ENCODE results near the gene TUBA1A.
"Not testable (repeated sequence)": the region's sequence is repeated elsewhere in the genome, so short reads cannot be mapped to it uniquely, and the experiment has no call there.

Gene TUBA1A

GRCh38 chr12:49188916-49189367, at the start of gene TUBA1A:
TSS of gene TUBA1A (minus strand) at chr12:49189080. CDS start at chr12:49188979, 101 bp downstream.
- DNase-seq (ENCODE audit: low spot score): peak; percentile 19

GRCh38 chr12:49236423-49236822, 47.5 kb upstream of the TUBA1A start:
- no peak for DNase-seq (ENCODE audit: low spot score)

DNA sequence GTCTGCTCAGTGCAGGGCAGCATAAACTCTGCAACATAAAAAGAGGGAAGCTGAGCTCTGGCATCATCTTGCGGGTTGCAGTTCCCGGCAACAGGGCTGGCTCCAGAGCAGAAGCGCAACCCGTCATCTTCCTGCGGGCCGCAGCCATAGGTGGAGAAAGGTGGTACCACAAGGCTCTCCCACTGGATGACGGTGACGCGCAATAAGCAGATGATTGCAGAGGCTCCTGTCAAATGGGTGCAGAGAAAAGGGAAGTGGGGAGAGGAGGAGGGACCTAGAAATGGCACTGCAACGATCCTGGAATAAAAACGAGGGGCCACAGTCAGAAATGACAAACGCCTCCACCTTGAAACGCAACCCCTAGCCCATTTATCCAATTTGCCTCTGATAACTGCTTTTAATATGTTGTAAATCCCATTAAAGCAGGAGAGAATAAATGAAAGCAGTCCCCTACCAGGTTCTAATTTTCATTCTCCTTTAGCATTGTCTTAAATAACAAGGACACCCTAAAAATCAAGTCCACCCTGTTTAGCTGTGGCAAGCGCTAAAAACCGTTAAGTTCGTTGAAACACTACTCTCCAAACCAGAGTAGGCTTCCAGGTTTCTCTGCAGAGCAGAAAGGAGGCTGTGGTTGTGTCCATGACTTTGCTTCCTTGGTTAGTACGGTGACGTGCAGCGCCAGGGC, 45.1 kb upstream of the TUBA1A start:
- no peak for DNase-seq (ENCODE audit: low spot score)

- peak; percentile 56 for DNase-seq (ENCODE audit: low spot score)
These were observed 44.3 kb upstream of the TUBA1A start for GRCh38 chr12:49232940-49233841.

- no peak for DNase-seq (ENCODE audit: low spot score)
These were observed 43.2 kb upstream of the TUBA1A start for GRCh38 chr12:49231878-49232655.

DNA sequence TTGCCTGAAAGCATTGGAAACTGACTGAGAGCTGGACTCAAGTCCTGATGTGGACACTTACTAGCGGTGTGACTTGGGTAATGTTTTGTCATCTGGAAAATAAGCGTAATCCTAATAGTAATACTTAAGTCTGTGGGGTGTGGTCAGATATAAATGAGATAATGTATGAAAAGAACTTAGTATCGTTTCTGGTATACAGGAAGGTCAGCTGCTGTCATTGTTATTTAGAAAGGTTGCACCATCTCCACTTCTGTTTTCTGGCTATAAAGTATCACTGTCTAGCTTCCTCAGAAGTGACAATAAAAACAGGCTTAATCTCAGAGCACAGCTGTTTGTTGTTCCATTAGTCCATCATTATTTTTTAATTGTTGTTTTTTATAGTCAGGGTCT, 41.9 kb upstream of the TUBA1A start:
- no peak for DNase-seq (ENCODE audit: low spot score)

DNA sequence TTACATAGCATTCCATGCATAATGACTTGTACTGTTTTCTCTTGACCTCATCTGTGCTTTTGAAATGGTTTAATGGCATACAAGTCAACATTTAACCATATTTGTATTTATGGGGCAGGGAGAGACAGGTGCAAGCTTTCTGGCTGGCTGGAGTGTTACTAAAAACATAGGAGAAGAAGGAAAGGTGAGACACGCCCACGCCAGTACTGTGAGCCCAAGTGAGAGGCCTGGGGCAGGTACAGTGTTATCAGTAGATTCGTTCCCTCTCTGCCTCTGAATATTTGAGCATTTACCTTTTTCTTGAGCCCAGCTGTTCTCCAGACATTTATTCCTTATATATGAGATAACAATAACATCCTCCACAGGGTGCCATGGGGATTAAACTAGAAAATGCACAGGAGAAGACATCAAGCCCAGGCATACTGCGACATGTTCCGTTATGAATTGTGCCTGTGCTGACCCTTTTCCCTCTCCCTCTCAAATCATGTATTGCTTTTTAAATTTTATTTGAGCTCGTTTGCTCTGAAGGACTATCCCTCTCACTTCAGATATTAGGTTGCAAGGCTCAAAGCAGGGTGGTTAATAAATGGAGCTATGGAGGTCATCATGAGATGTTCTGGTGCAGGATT, 41.4 kb upstream of the TUBA1A start:
- DNase-seq (ENCODE audit: low spot score): no peak

DNA sequence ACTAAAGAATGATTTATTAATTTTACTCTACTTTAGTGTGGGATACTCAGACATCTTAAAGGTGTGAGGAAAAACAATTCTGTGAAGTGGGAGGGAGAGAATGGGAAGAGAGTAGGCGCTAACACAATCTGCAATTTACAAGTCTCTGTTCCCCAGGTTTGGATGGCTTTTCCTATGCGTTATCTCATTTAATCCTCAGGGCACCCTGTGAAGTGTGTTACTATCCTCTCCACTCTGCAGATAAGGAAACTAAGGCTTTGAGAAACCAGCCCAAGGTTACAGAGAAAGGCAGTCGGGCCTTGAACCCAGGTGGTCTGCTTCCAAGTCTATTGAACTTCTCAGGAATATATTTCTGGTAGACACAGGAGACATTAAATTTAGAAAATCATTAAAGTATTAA, 39.8 kb upstream of the TUBA1A start:
- DNase-seq (ENCODE audit: low spot score): no peak

GRCh38 chr12:49227713-49228112, 38.8 kb upstream of the TUBA1A start:
- DNase-seq (ENCODE audit: low spot score): no peak

DNA sequence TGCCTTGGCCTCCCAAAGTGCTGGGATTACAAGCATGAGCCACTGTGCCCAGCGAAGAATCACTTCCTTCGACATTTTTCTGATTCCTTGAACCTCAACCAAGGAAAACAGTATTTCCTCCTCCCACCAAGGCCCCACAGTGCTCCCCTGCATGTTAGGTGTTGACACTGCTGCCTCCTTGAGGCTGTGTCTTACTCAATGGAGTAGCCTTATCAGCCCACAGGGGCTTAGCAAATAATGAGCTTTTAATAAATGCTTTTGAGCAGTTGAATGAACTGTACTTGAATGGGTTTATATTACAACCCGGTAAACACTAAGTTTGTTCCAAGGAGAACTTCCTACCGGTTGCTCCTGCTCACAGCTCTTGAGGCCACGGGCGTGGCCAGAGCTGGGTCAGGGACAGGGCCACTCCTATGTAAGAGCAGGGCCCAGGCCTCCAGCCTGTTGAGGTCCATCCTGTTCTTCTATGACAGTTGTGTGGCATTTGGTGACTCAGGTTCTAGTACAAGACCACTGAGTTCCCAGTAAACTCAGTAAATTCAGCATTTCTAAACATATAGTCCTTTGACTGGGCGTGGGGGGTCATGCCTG, 36.8 kb upstream of the TUBA1A start:
- DNase-seq (ENCODE audit: low spot score): no peak

- no peak for DNase-seq (ENCODE audit: low spot score)
These were observed 34.9 kb upstream of the TUBA1A start for GRCh38 chr12:49223590-49224369.

DNA sequence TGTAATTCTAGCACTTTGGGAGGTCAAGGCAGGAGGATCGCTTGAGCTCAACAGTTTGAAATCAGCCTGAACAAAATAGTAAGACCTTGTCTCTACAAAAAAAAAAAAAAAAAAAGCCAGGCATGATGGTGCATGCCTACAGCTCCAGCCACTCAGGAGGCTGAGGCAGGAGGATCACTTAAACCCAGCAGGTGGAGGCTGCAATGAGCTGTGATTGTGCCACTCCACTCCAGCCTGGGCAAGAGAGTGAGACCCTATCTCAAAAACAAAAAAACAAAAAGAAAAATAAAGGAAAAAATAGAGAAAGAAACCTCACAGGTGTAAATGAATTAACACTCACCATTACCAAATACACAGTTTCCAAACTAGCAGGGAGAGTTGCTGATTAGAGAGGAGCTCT, 34.2 kb upstream of the TUBA1A start:
- DNase-seq (ENCODE audit: low spot score): no peak

DNA sequence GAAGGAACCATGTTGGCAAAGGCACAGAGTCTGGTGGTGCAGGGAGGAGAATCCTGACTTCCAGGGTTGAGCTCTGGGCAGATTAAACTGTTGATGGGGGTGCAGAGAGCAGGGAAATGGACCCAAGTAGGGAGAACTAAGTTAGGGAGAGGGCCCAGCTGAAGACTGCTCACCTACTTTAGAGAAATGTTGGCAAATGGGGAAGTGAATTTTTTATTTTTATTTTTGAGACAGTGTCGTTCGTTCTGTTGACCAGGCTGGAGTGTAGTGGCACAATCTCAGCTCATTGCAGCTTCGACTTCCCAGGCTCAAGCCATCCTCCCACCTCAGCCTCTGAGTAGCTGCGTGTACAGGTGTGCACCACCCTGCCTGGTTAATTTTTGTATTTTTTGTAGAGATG, 32.1 kb upstream of the TUBA1A start:
- DNase-seq (ENCODE audit: low spot score): no peak

GRCh38 chr12:49219417-49220026, 30.6 kb upstream of the TUBA1A start:
- no peak for DNase-seq (ENCODE audit: low spot score)

- DNase-seq (ENCODE audit: low spot score): no peak
These were observed 23.7 kb upstream of the TUBA1A start for GRCh38 chr12:49212572-49212971.

- not testable (repeated sequence) for DNase-seq (ENCODE audit: low spot score)
These were observed 21.8 kb upstream of the TUBA1A start for GRCh38 chr12:49210703-49211102.

DNA sequence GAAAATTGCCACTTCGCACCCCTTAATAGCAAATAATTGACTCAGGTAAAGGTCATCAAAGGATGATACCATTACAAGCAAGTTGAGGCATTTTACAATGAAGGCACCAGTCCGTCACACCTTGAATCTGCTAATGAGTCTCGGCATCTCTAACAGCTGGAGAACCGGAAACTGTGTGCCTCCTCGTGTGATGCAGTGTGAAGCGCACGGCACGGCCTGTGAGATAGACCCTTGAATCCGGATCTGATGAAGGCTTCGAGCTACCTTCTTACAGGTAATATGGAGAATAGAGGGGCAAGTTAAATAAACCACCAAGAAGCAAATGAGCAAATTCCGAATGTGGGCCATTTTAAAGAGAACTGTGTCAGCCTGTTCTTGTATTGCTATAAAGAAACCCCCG, 19.8 kb upstream of the TUBA1A start:
- DNase-seq (ENCODE audit: low spot score): no peak

DNA sequence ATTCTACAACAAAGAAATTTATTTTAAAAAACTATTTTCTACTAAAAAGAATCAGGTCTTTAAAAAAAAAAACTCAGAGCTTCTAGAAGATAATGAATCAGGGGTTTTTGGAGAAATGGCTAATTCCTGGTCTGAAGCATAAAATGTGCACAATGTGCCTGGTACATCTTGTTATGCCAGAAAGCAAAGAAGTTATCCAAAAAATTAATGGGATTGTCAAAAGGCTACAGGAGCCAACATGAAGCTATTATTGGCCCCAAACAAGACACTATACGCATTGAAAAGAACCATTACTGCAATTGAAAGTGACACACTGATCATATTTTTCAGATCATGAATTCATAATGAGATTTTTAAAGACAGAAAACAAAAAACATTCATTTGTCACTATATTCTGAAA, 19.3 kb upstream of the TUBA1A start:
- no peak for DNase-seq (ENCODE audit: low spot score)

DNA sequence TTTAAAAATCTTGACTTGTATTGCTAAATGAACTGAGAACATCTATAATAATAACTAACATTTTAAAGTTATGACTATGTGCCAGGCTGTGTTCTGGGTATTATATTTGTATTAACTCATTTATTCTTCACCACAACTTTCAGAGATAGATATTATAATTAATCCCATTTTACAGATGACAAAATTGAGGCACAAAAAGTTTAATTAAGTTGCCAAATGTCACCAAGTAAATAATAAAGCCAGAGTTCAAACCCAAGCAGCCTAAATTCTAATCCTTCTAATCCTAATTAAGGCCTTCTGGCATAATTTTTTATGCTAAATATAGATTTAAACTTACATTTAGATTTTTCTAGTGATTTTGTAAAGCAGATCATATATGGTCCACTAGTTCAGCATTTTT, 17.5 kb upstream of the TUBA1A start:
- no peak for DNase-seq (ENCODE audit: low spot score)

- no peak for DNase-seq (ENCODE audit: low spot score)
These were observed 12.9 kb upstream of the TUBA1A start for GRCh38 chr12:49201595-49202295.
